ENCODE measurements around the gene SLC6A1.
"Not testable (repeated sequence)": the region's sequence is repeated elsewhere in the genome, so short reads cannot be mapped to it uniquely, and the experiment has no call there.

Gene SLC6A1

DNA sequence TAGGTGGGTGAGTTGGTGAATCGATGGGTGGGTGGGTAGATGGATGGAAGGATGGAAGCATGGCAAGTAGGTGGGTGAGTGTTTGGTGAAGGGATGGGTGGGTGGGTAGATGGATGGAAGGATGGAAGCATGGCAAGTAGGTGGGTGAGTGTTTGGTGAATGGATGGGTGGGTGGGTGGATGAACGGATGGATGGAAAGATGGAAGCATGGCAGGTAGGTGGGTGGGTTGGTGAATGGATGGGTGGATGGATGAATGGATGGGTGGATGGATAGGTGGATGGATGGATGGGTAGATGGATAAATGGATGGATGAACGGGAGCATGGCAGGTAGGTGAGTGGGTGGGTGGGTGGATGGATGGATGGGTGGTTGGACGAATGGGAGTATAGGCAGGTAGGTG is 65.1 kb downstream of the SLC6A1 start:
- TF ChIP-seq POLR2A (IDR thresholded peaks at IDR 0.05; ENCODE audit: extremely low read depth, insufficient read length) = no peak
- no peak for TF ChIP-seq CTCF (IDR thresholded peaks at IDR 0.05; ENCODE audit: low read depth, low read length)
- TF ChIP-seq, protein P1, sequence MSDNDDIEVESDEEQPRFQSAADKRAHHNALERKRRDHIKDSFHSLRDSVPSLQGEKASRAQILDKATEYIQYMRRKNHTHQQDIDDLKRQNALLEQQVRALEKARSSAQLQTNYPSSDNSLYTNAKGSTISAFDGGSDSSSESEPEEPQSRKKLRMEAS (IDR thresholded peaks at IDR 0.05; ENCODE audit: low read depth, low read length) = no peak
- TF ChIP-seq MYC (IDR thresholded peaks at IDR 0.05; ENCODE audit: low read depth, low read length) = no peak
- no peak overlapping the region for H3K4me3 ChIP-seq (ENCODE audit: low read depth, low read length)
- no peak for DNase-seq (ENCODE audit: low read depth)

DNA sequence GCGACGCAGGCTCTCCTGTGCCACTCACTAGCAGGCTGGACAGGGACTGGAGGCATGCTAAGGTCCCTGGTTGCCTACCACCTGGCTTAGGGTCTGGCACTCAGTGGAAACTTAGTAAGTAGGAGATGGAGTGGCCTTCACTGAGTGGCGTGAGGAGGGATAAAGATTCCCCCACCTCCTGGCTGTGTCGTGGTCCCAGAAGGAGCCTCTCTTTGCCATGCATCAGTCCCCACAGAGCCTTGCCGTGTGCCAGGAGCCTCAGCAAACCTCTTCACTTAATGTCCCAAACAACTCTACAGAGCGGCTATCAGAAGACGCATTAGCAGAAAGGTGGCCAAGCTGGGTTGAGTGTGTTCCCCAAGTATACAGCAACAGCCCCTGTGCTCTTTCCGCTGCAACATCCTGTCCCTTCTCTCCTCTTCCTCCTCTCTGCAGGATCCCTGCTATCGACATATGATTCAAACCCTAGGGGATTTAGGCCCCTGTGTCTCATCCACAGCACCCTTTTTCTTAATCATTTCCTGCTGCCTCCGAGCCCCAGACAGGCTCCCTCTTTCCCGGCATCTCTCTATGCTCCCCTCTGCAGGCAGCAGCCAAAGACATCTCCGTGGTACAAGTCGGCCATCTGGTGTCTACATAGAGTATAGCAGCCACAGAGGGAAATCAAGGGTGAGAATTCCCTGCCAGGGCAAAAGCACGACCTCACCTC is 66.7 kb downstream of the SLC6A1 start:
- TF ChIP-seq CTCF (IDR thresholded peaks at IDR 0.05; ENCODE audit: low read depth, low read length) = peak; percentile 85
- TF ChIP-seq, protein P1 (IDR thresholded peaks at IDR 0.05; ENCODE audit: low read depth, low read length) = no peak
- peak; percentile 92 for DNase-seq (ENCODE audit: low read depth)
- H3K4me3 ChIP-seq (ENCODE audit: low read depth, low read length) = no peak overlapping the region

GRCh38 chr3:11059799-11060115 is 67.2 kb downstream of the SLC6A1 start:
- no peak overlapping the region for H3K4me3 ChIP-seq (ENCODE audit: low read depth, low read length)
- TF ChIP-seq MYC (IDR thresholded peaks at IDR 0.05; ENCODE audit: low read depth, low read length) (no peak), CTCF (IDR thresholded peaks at IDR 0.05; ENCODE audit: low read depth, low read length) (no peak), POLR2A (IDR thresholded peaks at IDR 0.05; ENCODE audit: extremely low read depth, insufficient read length) (no peak)
- TF ChIP-seq, protein P1 (IDR thresholded peaks at IDR 0.05; ENCODE audit: low read depth, low read length) = no peak
- no peak for DNase-seq (ENCODE audit: low read depth)

DNA sequence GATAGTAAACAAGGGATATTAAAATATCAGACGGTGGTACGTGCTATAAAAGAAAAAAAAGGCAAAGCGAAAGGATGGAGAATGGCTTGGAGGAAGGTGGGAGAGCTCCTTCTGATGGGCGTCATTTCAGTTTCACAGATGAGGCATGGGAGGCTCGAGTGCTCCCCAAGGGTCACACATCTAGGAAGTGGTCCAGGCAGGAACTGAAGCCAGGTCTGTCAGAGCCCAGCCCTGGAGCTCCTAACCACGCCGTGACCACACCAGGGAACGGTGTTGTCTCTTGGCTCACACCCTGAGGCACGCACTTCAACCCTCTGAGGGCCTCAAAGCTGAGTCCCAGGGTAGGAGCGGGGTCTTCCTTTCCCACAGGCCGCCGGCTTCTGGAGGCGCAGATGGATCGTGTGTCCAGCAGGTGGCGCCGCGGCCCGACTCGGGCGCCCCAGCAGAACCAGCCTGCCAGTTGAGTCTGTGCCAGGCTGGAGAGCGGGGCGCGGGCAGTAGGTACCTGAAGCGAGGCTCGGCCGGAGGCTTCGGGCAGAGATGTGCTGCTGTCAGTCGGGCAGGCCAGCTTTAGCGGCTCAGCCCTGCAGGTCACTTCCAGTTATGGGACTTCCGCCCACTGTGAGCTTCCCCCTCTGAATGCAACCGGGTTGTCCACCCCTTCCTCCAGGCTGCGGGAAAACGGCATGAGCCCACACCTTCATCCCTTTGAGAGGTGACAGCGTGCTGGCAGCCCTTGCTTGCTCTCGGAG is 68.1 kb downstream of the SLC6A1 start:
- no peak overlapping the region for H3K4me3 ChIP-seq (ENCODE audit: low read depth, low read length)
- peak; percentile 78 for DNase-seq (ENCODE audit: low read depth)
- TF ChIP-seq MYC (IDR thresholded peaks at IDR 0.05; ENCODE audit: low read depth, low read length) = no peak
- peak; percentile 55 for TF ChIP-seq CTCF (IDR thresholded peaks at IDR 0.05; ENCODE audit: low read depth, low read length)
- TF ChIP-seq POLR2A (IDR thresholded peaks at IDR 0.05; ENCODE audit: extremely low read depth, insufficient read length) = no peak
- TF ChIP-seq, protein P1 (IDR thresholded peaks at IDR 0.05; ENCODE audit: low read depth, low read length) = no peak

GRCh38 chr3:11061268-11061871 is 68.8 kb downstream of the SLC6A1 start:
- H3K4me3 ChIP-seq (ENCODE audit: low read depth, low read length); DNase-seq (ENCODE audit: low read depth): not testable (repeated sequence)

- no peak for DNase-seq (ENCODE audit: low read depth)
- H3K4me3 ChIP-seq (ENCODE audit: low read depth, low read length) = no peak overlapping the region
- TF ChIP-seq MYC (IDR thresholded peaks at IDR 0.05; ENCODE audit: low read depth, low read length) = no peak
- TF ChIP-seq, protein P1 (IDR thresholded peaks at IDR 0.05; ENCODE audit: low read depth, low read length) = no peak
- TF ChIP-seq POLR2A (IDR thresholded peaks at IDR 0.05; ENCODE audit: extremely low read depth, insufficient read length) = no peak
- no peak for TF ChIP-seq CTCF (IDR thresholded peaks at IDR 0.05; ENCODE audit: low read depth, low read length)
Measured at GRCh38 chr3:11062704-11063103, 70.2 kb downstream of the SLC6A1 start.

Data from NB4 (cell line).